ENCODE measurements around the gene FCSK. TPM values are rescaled to one million over a fixed set of nuclear protein-coding genes. Genes with fewer than 3 reads are reported as not detected.

The FCSK gene
- total and polyA plus RNA-seq, 7 donors = 4.9 to 11.0 (median 8.0) TPM

DNA sequence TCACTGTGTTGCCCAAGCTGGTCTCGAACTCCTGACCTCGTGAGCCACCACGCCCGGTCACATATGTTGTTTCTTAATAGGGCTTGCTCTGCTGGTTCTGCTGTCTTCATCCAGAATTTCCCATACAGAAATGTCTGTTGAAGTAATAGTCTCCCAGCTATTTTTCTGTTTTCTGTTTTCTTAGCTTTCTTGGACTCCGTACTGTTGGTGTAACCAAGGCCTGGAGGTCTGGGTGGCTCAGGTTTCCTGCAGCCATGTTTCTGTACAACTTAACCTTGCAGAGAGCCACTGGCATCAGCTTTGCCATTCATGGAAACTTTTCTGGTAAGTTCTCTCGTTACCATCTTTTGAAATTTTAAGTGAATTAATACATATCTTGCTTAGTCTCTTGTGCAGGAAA, 72.0 kb downstream of the FCSK start:
- intact Hi-C loops (cut with DNase I) = loop anchor here in 1 of 2 donors (5.0 kb wide), 2 partner anchors 126 to 246 kb away; no protein-coding TSS in a partner anchor
- no peaks in the 10 kb centered on the region for H3K9me3 ChIP-seq
- H3K4me1 ChIP-seq = peaks cover 53% of the 10 kb centered on the region
- DNase-seq (no peak), ATAC-seq (no peak)
- TF ChIP-seq, protein P1, sequence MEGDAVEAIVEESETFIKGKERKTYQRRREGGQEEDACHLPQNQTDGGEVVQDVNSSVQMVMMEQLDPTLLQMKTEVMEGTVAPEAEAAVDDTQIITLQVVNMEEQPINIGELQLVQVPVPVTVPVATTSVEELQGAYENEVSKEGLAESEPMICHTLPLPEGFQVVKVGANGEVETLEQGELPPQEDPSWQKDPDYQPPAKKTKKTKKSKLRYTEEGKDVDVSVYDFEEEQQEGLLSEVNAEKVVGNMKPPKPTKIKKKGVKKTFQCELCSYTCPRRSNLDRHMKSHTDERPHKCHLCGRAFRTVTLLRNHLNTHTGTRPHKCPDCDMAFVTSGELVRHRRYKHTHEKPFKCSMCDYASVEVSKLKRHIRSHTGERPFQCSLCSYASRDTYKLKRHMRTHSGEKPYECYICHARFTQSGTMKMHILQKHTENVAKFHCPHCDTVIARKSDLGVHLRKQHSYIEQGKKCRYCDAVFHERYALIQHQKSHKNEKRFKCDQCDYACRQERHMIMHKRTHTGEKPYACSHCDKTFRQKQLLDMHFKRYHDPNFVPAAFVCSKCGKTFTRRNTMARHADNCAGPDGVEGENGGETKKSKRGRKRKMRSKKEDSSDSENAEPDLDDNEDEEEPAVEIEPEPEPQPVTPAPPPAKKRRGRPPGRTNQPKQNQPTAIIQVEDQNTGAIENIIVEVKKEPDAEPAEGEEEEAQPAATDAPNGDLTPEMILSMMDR (IDR thresholded peaks at IDR 0.05) = no peak
- no peaks in the 10 kb centered on the region for H3K27me3 ChIP-seq (ENCODE audit: insufficient read depth in 3 of 3, low read length in 2 of 3)
- H3K27ac ChIP-seq = no peak overlapping the region
- peak overlapping the region; percentile 9 for H3K4me3 ChIP-seq
- 62 to 68% (median 66%) methylated on average over 6 of the region's 6 CpGs for WGBS, 3 donors
- H3K36me3 ChIP-seq (ENCODE audit: insufficient read depth in 1 of 2, low read depth in 1 of 2) = peaks cover 4 to 56% of the 10 kb centered on the region in 2 donors

DNA sequence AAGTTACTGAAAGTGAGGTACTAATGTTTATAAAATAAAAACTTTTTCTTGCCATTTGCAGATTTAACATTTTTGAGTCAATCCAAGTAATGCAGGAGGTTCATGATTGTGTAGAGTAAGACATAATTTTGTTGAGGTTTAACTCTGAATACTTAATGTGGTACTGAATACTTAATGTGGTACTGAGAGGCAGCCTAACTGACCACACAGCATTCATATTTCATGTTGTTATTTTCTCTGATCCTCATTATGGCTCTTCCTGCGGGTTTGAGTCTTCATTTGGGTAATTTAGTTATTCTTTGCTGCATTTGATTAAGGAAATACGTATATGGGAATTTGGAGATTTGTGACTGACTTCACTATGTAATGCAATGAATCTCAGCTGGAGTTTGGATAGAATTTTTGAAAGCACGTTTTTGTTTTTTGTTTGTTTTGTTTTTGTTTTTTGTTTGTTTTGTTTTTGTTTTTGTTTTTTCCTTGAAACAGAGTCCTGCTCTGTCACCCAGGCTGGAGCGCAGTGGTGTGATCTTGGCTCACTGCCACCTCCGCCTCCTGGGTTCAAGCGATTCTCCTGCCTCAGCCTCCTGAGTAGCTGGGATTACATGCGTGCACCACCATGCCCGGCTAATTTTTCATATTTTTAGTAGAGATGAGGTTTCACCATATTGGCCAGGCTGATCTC, 73.1 kb downstream of the FCSK start:
- Histone ChIP-seq H3K27ac (no peak overlapping the region), H3K4me1 (peaks cover 48% of the 10 kb centered on the region), H3K9me3 (no peaks in the 10 kb centered on the region), H3K4me3 (peak overlapping the region; percentile 9), H3K27me3 (ENCODE audit: insufficient read depth in 3 of 3, low read length in 2 of 3) (no peaks in the 10 kb centered on the region), H3K36me3 (ENCODE audit: insufficient read depth in 1 of 2, low read depth in 1 of 2) (peaks cover 4 to 66% of the 10 kb centered on the region in 2 donors)
- WGBS, 3 donors = 59 to 70% (median 69%) methylated on average over 8 of the region's 8 CpGs
- TF ChIP-seq, protein P1 (IDR thresholded peaks at IDR 0.05) = no peak
- intact Hi-C loops (cut with DNase I) = loop anchor here in 1 of 2 donors (5.0 kb wide), 2 partner anchors 125 to 245 kb away; no protein-coding TSS in a partner anchor
- no peak for ATAC-seq
- no peak for DNase-seq

DNA sequence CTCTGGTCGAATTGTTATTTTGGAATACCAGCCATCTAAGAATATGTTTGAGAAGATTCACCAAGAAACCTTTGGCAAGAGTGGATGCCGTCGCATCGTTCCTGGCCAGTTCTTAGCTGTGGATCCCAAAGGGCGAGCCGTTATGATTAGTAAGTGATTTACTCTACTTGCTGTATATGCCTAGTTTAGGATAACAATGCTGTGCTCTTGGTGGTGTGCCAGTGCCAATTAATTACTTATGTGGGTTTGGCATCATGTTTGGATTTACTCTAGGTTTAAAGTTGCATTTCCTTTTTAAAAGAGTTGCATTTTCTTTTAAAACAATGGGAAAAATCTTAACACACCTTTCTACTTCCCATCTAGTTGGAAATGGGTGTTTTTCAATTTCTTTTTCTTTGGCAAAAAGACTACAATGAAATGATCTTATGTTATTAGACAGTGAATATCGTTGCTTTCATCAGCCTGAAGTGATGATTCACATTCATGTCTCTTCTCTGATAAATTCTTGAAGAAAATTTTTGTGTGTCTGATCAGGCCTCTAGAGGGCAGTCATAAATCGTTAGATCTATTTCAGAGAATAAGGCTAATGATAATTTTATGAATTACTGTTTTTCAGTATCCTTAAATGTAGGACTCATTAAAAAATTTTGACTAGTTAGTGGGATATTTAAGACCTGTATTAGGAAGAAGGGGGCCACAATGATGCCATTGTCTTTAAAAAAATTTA, 74.8 kb downstream of the FCSK start:
- H3K4me3 ChIP-seq = peak overlapping the region; percentile 29
- peak in 2 of 4 donors; percentile 57 to 63 for ATAC-seq

More for the DNA sequence above, 74.8 kb downstream of the FCSK start:
- TF ChIP-seq, protein P1 (IDR thresholded peaks at IDR 0.05) = peak; percentile 47
- peaks cover 47% of the 10 kb centered on the region for H3K4me1 ChIP-seq
- peak overlapping the region; percentile 36 for H3K27ac ChIP-seq
- H3K9me3 ChIP-seq = no peaks in the 10 kb centered on the region
- peaks cover 7 to 84% of the 10 kb centered on the region in 2 donors for H3K36me3 ChIP-seq (ENCODE audit: insufficient read depth in 1 of 2, low read depth in 1 of 2)
- 23 to 59% (median 31%) methylated on average over 8 of the region's 8 CpGs for WGBS, 3 donors
- intact Hi-C loops (cut with DNase I) = loop anchor here in 1 of 2 donors (5.0 kb wide), 2 partner anchors 123 to 243 kb away; no protein-coding TSS in a partner anchor
- no peaks in the 10 kb centered on the region for H3K27me3 ChIP-seq (ENCODE audit: insufficient read depth in 3 of 3, low read length in 2 of 3)
- DNase-seq = no peak

Other genes with a start within 250 kb of the FCSK start
- gene EXOSC6, start 202.7 kb upstream of the FCSK start, total RNA-seq = 10 to 100 TPM; 12.3 to 21.4 (median 19.2) TPM
- 10 to 100 TPM in 2 of 3 donors, 1 to 10 TPM in 1; 8.8 to 22.2 (median 16.9) TPM for gene EXOSC6, start 202.7 kb upstream of the FCSK start, polyA plus RNA-seq
- gene AARS1, start 165.1 kb upstream of the FCSK start, total RNA-seq = 10 to 100 TPM; 48.4 to 86.3 (median 77.7) TPM
- gene AARS1, start 165.1 kb upstream of the FCSK start, polyA plus RNA-seq = 10 to 100 TPM; 37.4 to 63.9 (median 58.0) TPM
- gene DDX19B, start 155.4 kb upstream of the FCSK start, total RNA-seq = 10 to 100 TPM; 15.0 to 21.4 (median 17.4) TPM
- gene DDX19B, start 155.4 kb upstream of the FCSK start, polyA plus RNA-seq = 10 to 100 TPM; 15.0 to 16.8 (median 16.0) TPM
- gene DDX19A, start 107.7 kb upstream of the FCSK start, total RNA-seq = 10 to 100 TPM; 42.1 to 78.6 (median 54.2) TPM
- 10 to 100 TPM; 36.4 to 73.0 (median 50.1) TPM for gene DDX19A, start 107.7 kb upstream of the FCSK start, polyA plus RNA-seq
- gene ST3GAL2, start 15.5 kb upstream of the FCSK start, total RNA-seq = 10 to 100 TPM; 16.8 to 33.0 (median 22.6) TPM
- gene ST3GAL2, start 15.5 kb upstream of the FCSK start, polyA plus RNA-seq = 10 to 100 TPM in 1 of 3 donors, 1 to 10 TPM in 2; 7.0 to 19.8 (median 8.9) TPM
- gene COG4, start 69.0 kb downstream of the FCSK start, total RNA-seq = 10 to 100 TPM; 41.7 to 77.8 (median 64.9) TPM
- 10 to 100 TPM; 29.1 to 80.3 (median 41.4) TPM for gene COG4, start 69.0 kb downstream of the FCSK start, polyA plus RNA-seq
- gene SF3B3, start 69.2 kb downstream of the FCSK start, total RNA-seq = 100 to 1,000 TPM; 145 to 178 (median 157) TPM
- 100 to 1,000 TPM in 1 of 3 donors, 10 to 100 TPM in 2; 50.0 to 117 (median 59.9) TPM for gene SF3B3, start 69.2 kb downstream of the FCSK start, polyA plus RNA-seq
- gene IL34, start 192.0 kb downstream of the FCSK start, total RNA-seq = 10 to 100 TPM in 2 of 4 donors, 1 to 10 TPM in 2; 6.5 to 18.5 (median 9.0) TPM
- gene IL34, start 192.0 kb downstream of the FCSK start, polyA plus RNA-seq = 1 to 10 TPM in 2 of 3 donors, under 1 TPM in 1; 0.89 to 3.7 (median 2.2) TPM
- 100 to 1,000 TPM; 104 to 166 (median 110) TPM for gene MTSS2, start 231.5 kb downstream of the FCSK start, total RNA-seq
- 100 to 1,000 TPM in 1 of 3 donors, 10 to 100 TPM in 2; 50.0 to 120 (median 94.3) TPM for gene MTSS2, start 231.5 kb downstream of the FCSK start, polyA plus RNA-seq